GM19397 (cell line): Measurements from ENCODE around the gene ATG9A.
"Not testable (repeated sequence)": the region's sequence is repeated elsewhere in the genome, so short reads cannot be mapped to it uniquely, and the experiment has no call there.

Source experiments
- ATAC-seq: cut with Tn5 transposase; IDR thresholded peaks from one replicate; pipeline ENCODE4 v1.9.1; 2021; ENCODE audit warnings: mild to moderate bottlenecking, moderate library complexity; ENCODE audit not compliant: unreplicated experiment

Gene ATG9A

GRCh38 chr2:219229305-219230058 lies at the start of gene ATG9A, which contains the start of gene ANKZF1:
TSS of gene ATG9A (minus strand) at chr2:219229636. CDS start at chr2:219228024, 1,612 bp downstream.
TSS of gene ANKZF1 (plus strand) at chr2:219229806. CDS start at chr2:219230258, 452 bp downstream.
- peak; percentile 97 for ATAC-seq

- no peak for ATAC-seq
Measured at GRCh38 chr2:219278655-219279150, 49.3 kb upstream of the ATG9A start.

- no peak for ATAC-seq
Measured at GRCh38 chr2:219277703-219278654, 48.5 kb upstream of the ATG9A start.

- ATAC-seq: no peak
Measured at GRCh38 chr2:219274361-219274921, 45.0 kb upstream of the ATG9A start.

- no peak for ATAC-seq
Measured at GRCh38 chr2:219273937-219274336, 44.5 kb upstream of the ATG9A start.

GRCh38 chr2:219272995-219273394 lies 43.6 kb upstream of the ATG9A start:
- ATAC-seq: no peak

GRCh38 chr2:219272356-219272755 lies 42.9 kb upstream of the ATG9A start:
- no peak for ATAC-seq

GRCh38 chr2:219271021-219271420 lies 41.6 kb upstream of the ATG9A start:
- no peak for ATAC-seq

GRCh38 chr2:219270055-219270372 lies 40.6 kb upstream of the ATG9A start:
- no peak for ATAC-seq

- ATAC-seq: no peak
Measured at GRCh38 chr2:219269362-219270054, 40.1 kb upstream of the ATG9A start.

GRCh38 chr2:219268294-219268693 lies 38.9 kb upstream of the ATG9A start:
- ATAC-seq: no peak

- no peak for ATAC-seq
Measured at GRCh38 chr2:219266886-219267285, 37.5 kb upstream of the ATG9A start.

GRCh38 chr2:219266232-219266631 lies 36.8 kb upstream of the ATG9A start:
- ATAC-seq: no peak

GRCh38 chr2:219261024-219261855 lies 31.8 kb upstream of the ATG9A start:
- no peak for ATAC-seq

GRCh38 chr2:219258942-219259341 lies 29.5 kb upstream of the ATG9A start:
- ATAC-seq: not testable (repeated sequence)

- peak; percentile 15 for ATAC-seq
Measured at GRCh38 chr2:219254590-219255201, 25.3 kb upstream of the ATG9A start.

- ATAC-seq: peak; percentile 48
Measured at GRCh38 chr2:219253753-219254589, 24.5 kb upstream of the ATG9A start, which contains the start of gene TUBA4A. TSS of gene TUBA4A (minus strand) at chr2:219253918. CDS start at chr2:219253858, 60 bp downstream.
